GM19351 (cell line): ENCODE measurements around the gene ADORA3.
"Not testable (repeated sequence)": the region's sequence is repeated elsewhere in the genome, so short reads cannot be mapped to it uniquely, and the experiment has no call there.

ENCODE experiments used
- ATAC-seq: cut with Tn5 transposase; IDR thresholded peaks from one replicate; pipeline ENCODE4 v1.9.1; 2021; ENCODE audit warnings: mild to moderate bottlenecking, moderate library complexity; ENCODE audit not compliant: unreplicated experiment

The ADORA3 gene

DNA sequence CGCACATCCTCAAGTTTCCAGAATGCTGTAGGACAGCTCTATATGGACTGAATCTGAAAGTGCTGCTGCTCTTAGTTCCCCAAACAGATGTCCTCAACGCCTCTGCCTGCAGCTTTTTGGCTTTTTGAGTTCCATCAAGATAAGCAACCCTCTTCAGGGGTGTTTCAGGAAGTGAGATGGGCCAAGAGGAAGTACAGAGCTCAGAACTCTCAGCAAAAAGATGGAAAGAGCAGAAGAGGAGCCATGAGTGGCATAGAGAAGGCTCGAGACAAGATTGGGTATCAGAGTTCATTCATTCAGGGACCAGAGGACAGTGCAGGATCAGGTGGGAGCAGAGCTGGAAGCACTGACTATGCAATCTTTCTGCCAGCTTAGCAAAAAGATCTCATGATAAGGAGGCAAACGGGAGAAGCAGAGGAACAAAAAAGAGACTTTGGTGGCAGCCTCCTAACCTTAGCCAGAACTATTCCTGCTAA is at the start of gene ADORA3, which contains the start of gene TMIGD3:
TSS of gene ADORA3 (minus strand) at position 49 of the 476 bp plus-strand sequence. CDS start 279 bp downstream, outside the sequence.
TSS of gene TMIGD3 (minus strand) at position 49 of the 476 bp plus-strand sequence. CDS start 279 bp downstream, outside the sequence.
- ATAC-seq = no peak

DNA sequence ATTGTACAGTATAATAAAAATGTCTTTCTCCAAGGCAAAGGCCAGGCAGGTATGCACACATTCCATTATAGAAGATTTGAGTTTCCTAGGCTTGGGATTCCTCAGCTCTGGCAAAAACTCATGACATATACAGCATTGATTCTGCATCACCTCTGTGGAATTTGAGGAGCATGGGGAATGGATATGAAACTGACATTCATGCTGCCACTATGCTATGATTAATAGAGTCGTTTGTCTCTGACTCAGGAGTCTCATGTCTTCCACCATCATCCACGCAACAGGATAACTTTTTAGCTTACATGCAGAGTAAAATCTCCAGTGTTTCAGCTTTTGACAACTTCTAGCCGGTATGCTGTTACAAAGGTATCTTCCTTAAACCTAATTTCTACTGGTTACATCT is 49.8 kb upstream of the ADORA3 start:
- no peak for ATAC-seq

DNA sequence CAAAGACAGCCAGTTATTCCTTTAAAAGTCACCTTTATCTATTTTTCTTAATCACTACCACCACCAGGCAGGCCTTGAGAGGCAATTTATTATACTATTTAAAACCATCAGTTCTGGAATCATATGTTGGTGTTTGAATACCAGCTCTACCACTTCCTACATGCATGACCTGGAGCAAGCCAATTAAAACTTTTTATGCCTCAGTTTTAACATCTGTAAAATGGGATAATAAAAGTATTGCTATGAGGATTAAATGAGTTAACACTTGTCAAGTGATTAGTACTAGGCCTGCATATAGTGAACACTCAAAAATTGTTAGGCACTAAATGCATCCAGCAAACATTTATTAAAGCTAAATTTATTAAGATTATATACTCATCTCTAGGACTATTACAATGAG is 49.2 kb upstream of the ADORA3 start:
- no peak for ATAC-seq

DNA sequence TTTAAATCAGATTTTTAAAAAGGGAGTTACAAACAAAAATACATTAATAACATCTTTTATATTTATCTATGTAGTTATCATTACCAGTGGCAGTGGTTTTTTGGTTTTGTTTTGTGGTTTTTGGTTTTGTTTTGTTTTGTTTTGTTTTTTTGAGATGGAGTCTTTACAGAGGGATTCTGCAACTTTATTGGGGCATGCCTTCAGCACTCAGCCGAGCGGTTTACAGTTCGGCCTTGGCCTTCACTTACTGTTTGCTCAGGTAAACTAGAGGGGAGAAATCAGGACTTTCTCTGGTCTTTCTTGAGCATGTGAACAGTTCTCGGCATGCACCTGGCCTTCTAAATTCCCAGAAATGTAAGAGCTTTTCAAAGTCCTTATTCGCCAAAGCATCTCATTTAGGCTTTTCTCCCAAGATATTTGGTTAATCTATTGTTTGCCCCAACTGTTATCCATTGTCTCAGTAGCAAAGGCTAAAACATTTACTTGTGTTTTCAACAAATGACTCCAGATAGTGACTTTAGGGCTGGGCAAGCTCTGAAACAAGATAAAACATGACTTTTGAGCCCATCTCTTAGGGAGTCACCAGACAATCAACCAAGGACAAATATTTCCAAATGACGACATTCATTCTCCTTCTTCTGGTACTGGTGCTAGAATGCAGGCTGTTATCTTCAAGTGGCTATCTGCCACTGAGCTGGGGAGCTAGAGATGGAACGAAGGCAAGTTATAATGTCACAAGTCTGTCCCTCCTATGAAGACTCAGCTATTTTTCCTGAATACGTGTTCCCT is 48.4 kb upstream of the ADORA3 start:
- ATAC-seq = no peak

DNA sequence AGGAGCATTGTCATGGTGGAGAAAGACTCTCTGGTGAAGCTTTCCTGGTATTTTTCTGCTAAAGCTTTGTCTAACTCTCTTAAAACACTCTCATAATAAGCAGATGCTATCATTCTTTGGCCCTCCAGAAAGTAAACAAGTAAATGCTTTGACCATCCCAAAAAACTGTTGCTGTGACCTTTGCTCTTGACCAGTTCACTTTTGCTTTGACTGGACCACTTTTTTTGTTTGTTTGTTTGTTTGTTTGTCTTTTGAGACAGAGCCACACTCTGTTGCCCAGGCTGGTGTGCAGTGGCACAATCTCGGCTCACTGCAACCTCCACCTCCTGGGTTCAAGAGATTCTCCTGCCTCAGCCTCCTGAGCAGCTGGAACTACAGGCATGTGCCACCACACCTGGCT is 44.4 kb upstream of the ADORA3 start:
- not testable (repeated sequence) for ATAC-seq

DNA sequence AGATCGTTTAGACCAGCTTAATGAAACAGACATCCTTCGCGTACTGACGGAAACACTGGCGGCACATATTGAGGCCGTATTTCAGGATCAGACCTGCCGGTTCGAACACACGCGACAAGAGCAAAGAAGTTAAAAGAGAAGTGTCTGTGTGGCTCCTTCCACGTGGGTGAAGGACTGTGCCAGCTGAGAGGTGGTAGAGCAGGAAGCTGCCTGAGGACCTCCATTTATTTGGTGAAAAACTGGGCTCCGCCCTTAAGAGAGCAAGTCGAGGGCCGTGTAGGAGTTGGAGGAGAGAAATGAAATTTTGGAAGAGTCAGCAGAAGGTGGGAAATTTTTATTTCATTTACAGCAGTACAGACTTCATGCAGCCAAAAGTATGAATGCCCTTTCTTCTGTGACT is 38.8 kb upstream of the ADORA3 start:
- ATAC-seq = no peak

DNA sequence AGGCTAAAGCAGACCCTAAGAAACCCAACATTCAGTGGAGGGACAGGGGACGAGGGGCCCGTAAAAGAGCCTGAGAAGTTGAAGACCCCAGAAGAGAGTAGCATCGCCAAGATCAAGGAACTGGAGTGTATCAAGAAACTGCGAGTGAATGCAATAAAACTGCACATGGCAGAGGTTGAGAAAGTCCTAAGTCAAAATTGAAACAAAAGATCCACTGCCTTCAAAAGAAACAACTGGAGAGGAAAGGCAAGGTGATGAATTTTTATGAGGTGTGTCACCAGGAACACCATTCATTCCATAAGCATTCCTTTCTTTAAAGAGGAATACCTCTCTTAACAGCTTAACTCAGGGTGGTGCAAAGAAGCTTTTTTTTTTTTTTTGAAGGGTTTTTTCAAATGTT is 38.3 kb upstream of the ADORA3 start:
- ATAC-seq = no peak

DNA sequence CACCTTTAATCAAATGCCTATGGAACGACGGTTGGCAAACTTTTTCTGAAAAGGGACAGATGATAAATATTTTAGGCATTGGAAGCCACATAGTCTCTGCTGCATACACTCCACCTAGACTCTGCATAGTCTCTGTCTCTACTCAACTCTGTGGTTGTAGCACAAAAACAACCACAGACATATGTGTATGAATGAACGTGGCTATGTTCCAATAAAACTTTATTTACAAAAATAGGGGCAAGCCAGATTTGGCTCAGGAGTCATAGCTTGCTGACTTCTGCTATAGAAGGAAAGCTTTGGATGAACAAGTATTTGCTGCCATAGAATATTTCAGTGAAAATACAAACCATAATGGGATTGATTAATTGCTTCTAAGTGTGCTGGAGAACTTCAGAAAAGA is 37.5 kb upstream of the ADORA3 start:
- ATAC-seq = no peak

DNA sequence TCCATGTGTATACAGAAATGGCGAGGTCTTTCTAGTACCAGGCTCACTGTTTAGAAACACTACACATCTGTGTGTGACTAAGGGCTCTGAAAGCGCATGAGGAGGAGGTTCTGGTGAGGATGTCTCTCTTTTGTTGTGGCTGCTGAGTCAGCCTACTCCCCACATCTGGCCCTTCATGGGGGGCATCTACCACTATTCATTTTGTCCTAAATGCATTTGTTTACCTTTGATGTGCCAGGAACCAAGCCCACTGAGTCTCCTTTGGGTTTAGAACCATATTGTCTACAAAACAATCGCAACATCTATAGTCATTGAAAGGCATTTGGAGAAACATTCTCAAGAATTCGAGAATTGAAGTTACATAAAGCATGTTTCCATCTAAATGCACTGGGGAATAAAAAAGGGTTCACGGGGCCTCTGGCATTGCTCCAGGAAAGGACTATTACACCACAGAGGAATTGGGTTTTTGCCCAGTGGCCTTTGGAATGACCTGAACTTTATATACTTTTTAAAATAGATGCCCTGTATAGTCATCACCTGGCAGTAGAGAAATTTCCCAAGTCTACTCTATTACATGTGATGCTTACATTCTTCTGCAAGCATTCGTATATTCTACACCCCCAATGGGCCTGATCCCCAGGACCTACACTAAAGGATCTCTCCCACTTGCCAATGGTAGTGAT is 35.1 kb upstream of the ADORA3 start:
- ATAC-seq = no peak

DNA sequence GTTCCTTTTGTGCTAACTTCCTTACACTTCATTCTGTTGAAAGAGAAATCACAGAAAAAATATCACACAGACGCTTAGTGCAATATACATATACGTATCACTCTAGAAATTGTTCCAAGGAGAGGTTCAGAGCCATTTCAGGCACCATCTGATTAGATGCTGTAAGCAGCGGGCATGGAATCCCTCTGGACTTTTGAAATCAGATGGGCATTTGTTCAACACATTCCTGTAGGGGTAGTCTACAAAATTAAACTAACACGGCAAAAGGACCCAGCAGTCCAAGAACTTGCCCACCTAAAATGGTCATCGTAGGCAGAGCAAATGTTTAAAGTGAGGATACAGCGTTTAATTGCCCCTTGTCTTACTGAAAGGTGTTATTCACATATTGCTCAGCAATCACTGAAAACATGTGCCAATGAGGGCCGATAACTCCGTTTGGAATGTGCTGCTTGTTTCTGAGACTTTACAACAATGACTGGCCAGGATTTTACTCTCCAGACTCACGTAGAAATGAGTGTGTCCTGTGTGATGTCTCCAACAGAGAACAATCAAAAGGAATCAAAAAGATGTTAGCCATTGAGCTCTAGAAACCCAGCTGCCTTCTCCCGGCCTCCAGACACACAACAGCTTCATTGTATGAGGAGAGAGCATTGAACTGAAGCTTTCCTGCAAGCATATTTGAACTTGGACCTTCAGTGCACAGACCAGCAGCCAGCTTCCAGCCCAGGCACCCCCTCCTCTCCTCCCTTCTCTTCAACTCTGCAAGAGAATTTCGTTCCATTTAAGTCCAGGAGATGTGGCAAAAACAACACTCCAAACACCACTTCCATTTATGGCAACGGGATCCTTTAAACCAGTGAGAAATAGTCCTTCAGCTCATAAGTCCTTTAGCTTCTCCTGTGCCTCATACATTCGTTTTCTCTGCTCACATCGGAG is 32.1 kb upstream of the ADORA3 start:
- no peak for ATAC-seq

DNA sequence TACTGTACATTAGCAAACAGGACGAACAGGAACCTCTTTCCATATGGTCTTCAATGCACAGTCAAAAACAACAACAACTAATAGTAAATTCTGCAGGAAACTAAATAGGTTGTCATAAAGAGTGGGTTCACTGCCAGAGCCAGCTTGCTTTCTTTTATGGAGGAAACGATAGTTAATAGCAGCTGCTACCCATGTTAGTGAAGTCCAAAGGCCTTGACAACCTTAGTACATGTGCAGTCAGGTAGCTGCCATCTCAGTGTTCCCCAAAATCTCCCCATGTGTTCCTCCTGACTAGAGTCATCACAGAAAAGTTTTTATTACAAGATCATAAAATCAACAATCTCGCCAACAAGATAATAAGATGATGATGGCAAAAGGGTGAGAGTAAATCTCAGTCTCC is 16.6 kb upstream of the ADORA3 start:
- no peak for ATAC-seq

DNA sequence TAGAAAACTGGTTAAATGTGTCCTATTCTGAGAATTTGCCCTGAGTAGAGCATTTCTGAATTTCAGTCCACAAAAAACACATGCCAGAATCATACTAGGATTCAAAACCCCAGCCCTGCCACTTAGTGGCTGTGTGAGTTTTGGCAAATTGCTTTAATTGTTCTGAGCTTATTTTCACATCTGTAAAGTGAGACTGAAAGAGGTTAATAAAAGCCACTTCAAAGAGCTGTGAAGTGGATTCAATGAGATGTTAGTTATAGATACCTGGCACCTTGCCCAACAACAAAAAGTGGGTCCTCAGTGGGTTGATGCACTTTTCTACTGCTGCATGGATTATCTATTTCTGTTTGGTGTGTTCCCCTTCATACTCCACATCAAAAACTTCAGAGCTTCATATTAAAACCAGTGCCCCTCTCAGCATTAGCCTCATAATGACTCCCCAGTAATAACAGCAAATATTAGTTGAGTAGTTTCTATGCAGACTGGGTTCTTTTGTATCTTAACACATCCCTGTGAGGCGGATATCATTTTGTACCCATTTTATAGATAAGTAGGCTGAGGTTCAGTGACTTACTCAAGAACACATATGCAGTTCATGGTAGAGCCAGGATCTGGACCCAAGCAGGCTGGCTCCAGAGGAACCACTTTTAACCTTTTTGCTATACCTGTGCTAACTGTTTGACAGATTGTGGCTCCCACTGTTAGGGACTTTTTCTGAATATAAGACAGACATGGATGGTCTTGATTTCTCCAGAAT is 14.2 kb upstream of the ADORA3 start:
- ATAC-seq = no peak

DNA sequence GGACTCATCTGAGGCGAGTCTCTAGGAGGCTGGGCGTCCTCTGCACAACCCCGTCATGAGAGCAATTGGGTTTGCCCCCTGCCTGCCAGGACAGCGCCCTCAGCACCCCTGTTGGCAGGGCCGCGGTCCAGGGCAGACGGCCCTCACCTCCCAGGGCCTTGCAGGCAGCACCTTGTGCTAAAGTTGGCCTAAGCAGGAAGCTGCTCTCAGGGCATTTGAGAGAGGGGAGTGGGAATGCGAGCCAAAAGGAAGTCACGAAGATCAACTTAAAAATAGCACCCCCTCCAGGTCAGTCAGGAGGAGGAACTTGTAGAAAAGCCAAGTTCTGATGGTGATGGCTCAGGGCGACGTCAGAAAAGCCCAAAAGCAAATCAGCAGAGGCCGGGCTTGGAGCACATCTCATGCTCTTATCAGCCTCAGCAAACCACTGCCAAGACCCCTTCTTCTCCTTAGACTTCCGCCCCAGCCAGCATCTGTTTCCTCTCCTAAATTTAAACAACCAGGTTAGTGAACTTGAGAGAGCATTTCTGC is 12.6 kb upstream of the ADORA3 start:
- no peak for ATAC-seq

DNA sequence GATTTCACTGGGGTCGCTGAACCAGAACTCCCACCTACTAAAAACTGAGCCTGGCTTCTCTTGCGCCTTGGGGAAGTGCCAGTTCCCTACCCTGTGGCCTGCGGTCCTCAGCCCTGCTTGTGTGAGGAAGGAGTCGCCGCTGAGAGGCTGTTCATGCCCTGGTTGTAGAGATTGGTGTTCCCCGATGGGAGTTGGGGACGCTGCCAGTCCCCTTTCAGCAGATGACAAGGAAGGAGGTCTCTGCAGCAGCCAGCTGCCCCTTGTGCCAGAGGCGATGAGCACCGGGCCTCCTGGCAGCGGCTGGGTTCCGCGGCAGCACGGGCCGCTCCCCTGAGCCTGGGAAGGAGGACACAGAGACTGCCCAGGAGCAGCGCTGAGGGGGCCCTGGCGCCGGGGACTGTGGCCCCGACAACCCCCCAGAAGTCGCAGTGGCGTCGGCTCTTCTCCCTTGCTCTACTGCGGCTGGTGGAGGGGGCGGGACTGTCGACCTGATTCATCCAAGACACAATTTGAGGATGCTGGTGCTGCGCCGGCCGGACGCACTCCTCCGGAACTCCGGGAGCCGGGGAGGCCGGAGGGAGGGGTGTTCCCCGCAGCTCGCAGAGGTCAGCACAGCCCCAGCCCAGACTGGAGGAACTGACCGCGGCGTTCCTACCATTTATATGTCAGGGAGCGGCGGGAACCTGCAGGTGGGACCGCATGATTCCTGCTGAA is 12.0 kb upstream of the ADORA3 start:
- no peak for ATAC-seq

DNA sequence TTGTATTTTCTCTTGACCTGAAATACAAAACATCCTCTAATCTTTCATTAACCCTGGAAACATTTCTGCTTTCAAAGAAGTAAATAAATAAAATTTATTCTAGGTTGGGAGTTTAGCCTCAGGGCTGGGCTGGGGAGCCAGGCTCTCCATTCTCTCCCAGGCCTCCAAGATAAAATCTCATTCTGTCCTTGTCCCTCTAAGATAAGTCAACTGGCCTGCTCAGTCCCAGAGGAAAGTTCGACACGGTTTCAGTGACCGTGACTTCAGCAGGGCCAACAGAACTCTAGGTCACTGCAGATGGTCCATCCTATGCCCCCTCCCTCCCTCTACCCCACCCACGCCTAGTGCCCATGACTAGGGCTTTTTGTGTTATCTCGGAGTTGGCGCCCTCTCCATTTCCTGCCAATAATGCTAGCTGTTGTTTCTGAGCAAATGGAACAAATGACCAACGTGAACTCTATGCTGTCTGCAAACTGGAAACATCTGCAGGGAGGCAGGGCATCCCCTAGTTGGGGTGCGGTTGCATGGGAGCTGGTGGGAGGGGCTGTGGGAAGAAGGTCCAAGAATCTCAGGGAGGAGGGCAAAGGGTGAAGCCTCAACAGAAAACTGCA is 10.1 kb upstream of the ADORA3 start:
- no peak for ATAC-seq

DNA sequence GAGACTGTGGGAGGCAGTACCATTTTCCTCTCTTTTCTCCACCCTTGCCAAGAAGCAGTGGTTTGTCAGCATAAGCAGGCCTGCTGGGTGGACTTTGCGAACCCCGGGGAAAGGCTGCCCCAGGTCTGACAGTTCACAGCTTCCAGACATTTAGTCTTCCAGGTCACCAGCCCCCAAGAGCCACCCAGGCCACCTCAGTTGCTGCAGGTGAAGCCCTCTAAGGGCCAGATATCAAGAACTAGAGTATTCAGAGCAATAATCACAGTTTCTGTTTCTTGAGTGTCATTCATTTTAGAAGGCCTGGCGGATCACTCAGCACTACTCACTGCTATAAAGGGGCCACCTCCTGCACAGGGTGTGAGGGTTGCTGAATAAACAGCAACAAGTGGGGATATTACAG is 9.5 kb upstream of the ADORA3 start:
- no peak for ATAC-seq

DNA sequence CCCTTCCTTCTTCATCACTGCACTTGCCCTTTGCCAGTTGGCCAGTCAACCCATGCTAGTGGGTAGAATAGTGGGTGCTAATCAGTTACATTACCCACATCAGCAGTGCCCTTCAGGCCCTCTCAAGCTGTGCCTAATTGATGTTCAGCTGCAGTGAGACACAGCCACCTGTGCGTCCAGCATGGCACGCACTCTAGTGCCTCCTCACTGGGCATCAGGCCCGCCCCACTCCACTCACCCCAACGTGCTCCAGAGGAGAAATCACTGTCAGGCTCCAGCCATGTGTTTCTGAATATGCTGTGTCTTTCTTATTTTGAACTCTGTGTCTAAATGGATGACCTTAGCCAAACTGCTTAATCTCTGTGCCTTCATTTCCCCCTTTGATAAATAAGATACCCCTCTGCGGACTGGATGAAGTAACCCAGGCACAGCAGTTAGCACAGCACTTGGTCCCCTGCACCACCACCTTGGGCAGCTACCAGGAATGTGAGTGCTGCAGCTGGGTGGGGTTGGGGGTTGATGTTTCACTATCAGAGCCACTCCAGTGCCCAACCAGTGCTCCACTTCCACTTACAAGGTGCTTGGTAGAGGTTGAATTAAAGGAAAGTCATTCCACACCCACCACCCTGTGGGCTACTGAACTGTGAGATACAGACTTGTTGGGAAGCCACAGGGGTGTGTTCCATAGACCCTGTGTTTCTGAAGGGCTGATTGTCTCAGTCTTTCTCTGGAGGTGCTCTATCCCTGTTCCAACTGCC is 8.9 kb upstream of the ADORA3 start:
- ATAC-seq = no peak

DNA sequence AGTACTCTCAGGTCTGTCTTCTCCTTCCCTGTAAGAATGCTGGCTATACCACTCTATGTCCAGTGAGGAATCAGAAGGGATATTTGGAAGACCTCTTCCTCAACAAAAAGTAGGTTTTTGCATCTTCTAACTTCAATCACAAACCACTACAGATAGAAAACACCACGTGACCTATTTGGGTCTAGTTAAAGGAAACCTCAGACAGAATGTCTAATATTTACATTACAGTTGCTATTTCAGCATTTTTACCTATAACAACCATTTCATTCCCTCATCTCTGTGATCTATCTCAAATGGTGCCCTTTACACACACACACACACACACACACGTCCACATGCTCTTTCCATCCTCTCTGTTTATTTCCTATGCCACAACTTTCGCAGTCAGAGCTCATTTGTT is 7.9 kb upstream of the ADORA3 start:
- ATAC-seq = no peak
